EL (cell line): ENCODE results near the gene ZBTB16.

Experiments
- DNase-seq: peaks from one replicate; pipeline ENCODE4 v3.0.0-alpha.2; 2016

The ZBTB16 gene

DNA sequence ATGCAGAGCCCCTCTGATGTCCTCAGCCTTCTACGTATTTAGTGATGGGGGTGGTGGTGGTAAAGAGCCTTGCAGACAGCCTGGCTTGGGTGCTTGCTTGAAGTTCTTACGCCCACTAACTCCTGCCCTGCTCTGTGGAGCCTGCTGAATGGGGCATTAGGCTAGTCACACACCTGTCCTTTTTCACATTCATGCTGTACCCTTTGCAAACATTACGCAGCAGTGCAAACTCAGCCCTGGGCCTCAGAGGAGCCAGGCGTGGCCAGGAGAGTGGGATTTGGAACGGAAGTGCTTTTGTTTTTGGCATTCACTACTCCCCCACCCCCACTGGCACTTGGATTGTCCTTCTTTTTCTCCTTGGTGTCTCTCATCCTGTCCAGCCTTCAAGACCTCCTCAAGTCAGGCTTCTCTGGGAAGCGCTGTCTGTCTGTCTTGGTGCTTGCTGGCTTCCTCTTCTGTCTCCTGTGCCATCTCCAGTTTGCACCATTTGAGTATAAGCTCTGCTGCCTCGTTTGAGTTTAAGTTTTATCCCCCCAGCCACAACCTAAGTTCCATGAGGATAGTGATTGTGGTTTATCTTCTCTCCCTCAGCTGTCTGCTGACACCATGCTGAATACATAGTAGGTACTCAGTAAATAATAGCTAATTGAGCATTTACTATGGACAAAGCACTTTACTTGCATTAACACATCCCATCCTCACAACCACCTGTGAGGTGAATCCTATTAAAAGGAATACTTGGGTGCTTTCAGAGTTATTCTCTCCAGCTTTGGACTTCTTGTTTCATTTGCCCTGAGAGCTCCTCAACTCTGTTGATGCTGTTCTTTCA, 26.7 kb downstream of the ZBTB16 start:
- no peak for DNase-seq

DNA sequence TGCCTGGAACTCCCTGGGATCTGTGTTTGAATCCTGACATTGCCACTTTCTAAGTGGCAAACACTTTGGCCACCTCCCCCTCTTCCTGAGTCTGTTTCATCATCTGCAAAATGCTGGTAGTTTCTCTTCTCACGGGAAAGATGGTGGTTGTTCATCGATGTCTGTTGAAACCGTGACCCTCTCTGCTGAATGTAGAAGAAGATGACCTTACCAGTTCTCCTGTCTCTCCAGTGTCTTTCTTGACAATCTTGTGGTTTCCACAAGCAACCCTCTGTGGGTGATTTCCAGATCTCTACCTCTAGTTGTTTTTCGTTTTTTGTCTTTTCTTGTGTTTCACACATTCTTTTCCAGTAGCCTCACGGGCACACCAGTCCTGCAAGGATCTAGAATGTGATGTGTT, 27.5 kb downstream of the ZBTB16 start:
- DNase-seq, result no peak

DNA sequence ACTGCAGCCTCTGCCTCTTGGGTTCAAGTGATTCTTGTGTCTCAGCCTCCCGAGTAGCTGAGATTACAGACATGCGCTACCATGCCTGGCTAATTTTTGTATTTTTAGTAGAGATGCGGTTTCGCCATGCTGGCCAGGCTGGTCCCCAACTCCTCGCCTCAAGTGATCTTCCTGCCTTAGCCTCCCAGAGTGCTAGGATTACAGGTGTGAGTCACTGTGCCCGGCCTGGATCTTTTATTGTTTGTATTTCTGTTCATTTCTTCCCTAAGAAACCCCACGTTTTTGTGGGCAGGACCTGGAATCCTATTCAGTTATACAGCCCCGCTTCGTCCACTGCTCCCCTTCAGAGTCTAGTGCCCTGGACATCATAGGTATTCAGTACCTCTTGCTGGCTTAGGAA, 28.7 kb downstream of the ZBTB16 start:
- DNase-seq, result no peak

DNA sequence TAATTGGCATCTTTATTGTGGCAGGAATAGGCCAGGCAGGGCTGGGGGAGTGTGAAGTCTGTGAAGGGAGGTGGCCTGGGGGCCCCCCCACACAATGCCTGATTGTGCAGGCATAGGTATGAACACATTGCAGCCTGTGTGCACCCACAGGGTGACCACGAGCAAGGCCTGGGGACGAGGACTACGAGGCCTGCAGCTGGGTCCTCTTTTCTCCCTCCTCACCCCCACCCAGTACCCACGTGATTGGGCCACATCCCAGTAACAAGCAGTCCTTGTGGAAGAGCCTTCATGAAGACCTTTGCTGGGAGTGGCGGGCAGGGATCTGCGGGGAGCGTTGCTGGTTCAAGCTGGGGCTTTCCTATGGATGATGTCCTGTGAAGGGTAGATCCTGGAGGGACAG, 29.3 kb downstream of the ZBTB16 start:
- no peak for DNase-seq

DNA sequence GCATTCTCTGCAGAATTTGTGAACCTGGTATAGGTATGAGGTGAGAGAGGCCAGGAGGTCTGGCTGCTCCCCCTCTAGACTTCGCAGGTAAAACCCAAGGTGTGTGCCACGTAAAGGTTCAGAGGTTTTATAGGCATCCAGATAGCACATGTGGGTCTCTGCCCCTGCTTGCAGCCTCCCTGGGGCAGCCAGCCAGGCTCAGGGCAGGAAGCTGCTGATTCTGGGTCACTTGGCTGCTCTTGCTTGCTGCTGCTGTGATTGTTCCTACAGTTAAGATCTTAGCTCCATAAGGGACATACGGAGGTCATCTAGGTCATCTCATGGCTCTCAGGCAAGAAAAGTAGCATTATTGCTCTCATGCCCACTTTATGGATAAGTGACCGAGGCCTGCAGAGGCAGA, 30.2 kb downstream of the ZBTB16 start:
- no peak for DNase-seq

DNA sequence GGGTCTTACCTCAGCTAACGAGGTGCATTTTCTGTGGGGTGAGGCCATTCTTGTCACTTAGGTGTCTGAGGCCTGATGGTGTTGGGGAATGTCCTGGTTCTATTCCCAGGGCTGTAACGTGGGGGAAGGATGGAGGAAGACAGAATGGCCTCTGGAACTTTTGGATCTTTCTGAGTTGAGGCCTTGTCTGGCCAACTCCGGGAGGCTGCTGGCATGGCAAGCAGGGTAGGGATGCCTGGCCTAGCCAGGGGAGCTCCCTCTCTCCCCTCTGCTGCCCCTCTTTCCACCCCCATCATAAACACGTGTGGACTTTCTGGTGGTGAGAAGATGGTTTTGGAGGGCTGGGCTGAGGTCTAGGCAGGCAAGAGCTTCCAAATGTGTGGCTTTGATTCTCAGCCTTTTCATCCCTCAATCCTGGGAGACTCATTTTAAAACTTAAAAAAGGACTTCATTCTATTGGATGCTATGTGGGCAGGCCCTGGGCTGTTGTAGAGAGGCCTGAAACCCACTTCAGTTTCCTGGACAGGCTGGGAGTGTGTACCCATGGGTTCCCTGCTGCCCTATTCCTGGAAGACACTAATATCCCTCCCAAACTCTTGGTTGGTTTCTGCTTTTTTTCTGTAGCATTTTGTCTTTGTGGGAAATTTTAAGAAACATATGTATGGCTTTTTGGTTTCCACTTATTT, 30.9 kb downstream of the ZBTB16 start:
- DNase-seq, result no peak

DNA sequence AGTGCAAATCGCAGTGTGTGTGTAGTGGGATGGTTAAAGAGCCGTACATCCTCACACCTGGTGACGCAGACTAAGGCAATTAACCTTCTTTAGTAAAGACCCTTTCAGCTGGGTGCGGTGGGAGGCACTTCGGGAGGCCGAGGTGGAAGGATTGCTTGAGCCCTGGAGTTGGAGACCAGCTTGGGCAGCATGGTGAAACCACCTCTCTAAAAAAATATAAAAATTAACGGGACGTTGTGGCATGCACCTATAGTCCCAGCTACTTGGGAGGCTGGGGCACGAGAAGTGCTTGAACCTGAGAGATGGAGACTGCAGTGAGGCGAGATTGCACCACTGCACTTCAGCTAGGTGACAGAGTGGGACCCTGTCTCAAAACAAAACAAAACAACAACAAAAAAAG, 31.5 kb downstream of the ZBTB16 start:
- no peak for DNase-seq

DNA sequence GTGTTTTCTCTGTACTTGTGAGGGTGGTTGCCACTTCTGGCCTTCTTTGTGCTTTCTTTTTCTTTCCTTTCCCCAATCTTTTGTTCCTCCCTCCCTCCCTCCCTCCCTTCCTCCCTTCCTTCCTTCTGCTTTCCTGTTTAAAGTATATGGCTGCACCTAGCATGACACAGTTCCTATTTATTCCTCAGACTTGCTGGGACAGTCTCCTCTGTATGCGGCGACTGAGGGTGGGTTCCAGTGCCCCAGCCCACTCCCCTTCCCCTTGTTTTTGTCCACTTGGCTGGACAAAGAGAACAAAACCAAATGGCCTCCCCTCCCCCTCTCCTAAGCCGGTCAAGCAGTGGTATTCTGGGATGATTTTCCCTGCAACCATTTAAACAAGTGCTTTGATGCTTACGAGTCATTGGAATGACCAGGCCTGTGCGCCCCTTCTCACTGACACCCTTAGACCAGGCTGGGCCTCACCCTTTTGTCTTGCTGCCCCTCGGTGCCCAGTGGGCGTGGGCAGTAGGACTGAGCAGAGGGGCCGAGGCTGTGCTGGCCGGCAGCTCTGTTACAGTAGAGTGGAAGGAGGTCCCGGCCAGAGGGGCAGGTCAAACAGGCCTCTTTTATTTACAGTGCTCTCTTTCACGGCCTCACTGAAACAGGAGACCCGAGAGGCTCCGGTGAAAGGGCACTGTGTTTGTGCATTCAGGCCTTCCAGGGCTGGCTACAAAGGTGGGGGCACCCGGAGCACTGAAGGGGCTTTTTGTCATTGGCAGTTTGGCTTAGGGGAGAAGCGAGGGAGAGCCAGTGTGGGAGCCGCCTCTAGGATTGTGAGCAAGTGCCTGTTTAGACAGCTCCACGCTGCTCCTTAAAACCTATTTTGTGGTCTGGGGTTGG, 32.2 kb downstream of the ZBTB16 start:
- no peak for DNase-seq

DNA sequence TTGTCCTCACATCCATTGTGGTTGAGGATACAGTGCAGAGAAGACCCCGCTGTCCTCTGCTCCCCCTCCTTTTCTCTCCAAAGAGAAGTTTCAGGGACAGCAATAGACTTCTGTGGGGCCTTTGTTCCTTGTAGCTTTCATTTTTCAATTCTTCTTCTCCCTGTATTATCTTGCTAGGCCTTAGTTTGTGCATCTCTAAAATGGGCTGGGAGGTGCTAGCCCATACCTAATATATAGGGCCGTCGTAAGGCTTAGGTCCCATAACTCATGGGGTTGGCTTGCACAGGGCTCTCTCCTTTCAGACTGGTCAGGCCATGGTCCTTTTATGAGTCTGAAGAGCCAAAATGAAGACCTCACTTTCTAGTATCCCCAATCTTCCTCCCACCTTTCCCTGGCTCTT, 33.0 kb downstream of the ZBTB16 start:
- no peak for DNase-seq

DNA sequence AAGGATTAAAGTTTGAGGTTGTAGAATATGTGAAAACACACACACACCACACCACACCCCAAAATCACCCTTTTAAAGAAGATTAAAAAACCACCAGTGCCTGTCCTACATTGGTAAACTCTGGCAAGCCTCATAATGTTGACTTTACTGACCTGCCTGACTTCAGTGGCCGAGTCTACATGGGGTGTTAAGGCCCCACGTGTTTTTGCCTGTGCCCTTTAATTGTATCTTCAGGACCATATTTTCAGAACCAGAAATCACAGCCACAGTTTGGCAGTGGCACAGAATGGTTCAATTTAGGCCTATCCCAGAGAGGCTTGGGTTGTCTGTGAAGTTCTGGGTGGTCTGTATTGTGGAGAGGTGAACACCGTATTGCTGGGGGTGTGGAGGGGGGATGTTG, 33.4 kb downstream of the ZBTB16 start:
- no peak for DNase-seq

DNA sequence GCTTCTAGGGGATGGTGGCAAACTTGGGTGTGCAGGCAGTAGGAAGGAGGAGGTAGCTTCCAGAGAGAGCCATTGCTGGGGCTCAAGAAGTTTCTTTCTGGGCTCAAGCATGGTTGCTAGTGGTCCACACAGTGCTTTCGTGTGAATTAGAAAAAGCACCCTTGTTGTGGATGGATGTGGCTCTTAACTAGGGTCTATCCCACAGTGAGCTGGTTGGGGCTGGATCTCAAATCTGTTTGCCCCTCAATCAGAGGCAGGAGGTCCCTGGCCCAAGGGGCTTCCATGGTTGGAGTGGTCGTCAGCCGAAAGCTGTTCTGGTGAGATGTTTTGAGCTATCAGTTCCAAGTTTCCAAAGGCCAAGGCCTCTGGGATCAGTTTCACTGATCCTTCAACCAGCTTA, 35.0 kb downstream of the ZBTB16 start:
- DNase-seq, result no peak

DNA sequence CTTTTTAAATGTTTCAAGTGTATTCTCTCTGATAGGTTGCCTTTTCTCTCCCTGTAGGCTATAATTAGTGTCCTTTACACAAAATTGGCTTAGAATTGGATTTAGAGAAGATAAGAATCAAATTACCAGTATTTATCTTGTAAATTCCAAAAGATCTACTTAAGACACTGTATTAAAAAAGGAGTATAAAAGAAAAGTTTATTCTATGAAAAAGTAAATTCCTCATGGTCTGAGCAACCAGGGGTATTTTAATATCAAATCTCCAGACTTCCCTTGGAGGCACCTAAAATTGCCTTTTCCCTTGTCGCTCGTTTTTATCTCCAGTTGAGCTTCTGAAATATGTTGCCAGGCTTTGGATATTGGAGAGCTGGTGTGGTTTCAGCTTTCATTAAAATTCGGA, 36.4 kb downstream of the ZBTB16 start:
- no peak for DNase-seq

DNA sequence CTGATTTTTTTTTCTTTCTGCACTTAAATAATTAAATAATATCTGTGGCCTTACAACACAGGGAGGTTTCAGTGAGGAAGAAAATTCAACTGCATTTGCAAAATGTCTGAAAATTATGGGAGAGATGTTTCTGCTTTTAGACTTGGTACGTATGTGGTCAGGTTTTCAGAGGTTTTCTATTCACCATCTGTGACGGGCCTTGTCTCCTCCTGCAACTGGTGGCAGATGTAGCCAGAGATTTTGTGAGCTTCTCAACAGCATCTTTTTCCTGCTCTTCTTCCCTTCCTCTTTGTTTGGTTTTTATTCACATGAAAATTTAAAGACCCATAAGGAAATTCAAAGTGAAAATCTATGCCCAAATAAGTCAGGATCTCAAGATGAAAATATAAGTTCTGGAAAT, 38.3 kb downstream of the ZBTB16 start:
- no peak for DNase-seq

DNA sequence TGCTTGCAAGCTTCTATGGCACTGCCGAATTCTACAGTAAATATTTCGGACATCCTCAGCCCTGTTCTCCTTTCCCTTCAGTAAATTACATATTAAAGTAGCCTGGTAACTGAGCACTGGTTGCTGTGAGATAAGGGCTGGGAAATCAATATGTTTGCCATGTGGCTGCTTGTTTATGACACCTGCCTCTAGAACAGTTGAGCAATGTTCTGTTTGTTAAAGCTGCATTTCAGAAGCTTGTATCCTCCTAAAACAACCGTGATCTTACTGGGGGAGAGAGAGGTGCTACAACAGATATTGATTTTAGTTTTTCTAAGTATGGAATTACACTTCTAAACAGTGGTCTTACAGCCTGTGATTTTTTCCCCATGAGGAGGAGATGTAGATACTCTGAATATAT, 39.4 kb downstream of the ZBTB16 start:
- DNase-seq, result no peak

DNA sequence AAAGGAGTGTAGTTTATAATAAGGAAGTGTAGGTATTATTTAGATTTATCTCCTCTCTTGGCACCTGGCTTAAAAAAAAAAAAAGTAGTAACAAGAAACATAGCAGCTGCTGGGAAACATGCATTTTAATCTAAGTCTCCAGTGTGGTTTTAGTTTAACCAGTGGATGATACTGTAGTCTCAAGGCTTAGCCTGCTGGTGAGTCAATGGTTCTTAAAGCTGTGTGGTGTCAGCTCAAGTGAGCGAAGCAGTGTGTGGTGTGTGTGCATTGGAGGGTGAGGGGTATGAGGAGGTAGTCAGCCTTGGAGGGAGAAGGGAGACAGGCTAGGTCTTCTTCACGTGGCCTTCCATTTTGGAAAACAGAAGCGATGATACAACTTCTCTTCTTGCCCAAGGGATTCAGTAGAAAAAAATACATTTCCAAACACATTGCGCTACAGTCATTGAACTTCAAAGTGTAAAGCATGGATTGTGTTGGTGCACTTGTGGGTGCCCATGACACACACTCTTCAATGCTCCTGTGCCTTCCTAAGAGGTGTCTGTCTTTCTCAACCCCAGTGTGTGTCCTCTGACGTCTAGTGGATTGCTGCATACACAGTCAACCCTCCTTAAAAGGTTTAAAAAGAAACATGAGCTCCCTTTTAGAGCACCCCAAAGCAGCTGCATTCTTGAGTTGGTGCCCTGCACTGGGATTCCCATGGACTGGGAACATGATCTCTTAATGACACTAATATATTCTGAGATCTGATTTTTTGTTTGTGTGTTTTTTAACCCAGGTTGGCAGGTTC, 40.1 kb downstream of the ZBTB16 start:
- no peak for DNase-seq

DNA sequence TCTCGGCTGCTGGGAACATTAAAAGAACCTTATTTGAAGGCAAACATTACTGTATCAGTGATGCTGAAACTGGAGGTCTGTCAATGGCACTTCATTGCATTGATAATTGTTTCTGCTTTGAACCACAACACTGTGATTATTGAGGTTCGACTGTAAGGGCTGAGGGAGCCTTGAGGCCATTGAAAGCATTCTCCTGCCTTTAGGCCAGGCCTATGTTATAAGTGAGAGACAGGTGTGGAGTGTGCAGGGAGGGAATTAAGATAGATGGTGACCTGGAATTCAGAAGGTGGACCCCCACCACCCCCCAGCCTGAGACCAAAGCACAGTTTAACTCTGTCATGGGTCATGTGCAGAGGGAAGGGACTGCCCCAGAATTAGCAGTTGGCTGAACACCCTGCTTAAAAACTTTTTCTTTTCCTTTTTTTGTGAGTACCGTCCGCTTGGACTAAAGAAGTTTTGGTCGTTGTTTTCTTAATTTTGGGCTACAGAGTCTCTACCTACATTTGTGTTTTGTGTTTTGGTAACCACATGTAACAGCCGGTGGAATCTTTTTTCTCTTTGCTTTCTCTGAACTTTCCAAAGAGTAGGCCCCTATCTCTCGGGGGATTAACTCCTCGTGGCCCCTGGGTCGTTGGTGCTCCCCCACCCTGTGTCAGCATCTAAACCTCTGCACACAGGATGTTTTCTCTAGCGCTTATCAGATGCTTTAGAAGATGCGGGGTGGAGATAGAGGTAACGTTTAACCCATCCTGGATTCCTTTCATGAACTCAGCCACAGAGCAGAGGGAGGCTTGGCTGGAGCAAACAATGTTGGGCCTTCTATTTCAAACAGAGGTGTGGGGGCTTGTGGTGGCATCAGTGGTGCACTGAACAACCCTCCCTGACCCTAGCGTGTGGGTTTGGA, 43.7 kb downstream of the ZBTB16 start:
- no peak for DNase-seq

DNA sequence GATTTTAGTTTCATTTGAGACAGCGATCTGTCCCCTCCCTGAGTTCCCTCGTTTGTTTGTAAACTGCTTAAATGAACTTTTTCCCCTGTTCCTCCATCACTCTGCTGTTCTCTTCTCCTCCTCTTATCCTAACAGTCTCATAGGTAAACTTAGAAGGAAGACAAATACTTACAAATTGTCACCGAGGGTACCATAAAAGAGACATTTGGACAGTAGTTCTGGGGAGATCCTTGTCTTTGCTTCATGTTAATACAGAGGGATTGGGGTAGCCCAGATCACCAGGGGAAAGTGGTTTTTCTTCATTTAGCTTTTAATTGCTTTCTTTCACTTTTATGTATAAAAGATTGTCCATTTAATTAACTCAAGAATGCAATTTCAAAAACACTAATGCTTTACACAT, 46.1 kb downstream of the ZBTB16 start:
- DNase-seq, result no peak

DNA sequence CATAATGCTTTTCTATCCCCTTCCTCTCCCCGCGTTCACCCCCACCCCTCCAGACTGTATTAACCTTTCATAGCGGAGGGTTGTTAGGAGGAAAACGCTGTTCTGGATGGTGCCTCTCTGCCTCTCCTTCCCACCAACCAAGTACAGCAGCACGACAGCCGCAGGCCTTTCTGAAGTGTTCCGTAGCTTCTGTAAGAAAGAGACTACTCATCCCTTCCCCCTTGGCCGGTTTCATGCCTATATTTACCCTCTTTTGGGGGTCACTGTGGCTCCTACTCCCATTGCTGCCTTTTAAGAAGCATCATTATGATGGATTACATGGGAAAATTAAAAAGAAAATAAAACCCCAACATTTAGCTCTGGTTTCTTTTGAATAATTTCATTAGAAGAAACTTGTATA, 46.5 kb downstream of the ZBTB16 start:
- DNase-seq, result no peak

DNA sequence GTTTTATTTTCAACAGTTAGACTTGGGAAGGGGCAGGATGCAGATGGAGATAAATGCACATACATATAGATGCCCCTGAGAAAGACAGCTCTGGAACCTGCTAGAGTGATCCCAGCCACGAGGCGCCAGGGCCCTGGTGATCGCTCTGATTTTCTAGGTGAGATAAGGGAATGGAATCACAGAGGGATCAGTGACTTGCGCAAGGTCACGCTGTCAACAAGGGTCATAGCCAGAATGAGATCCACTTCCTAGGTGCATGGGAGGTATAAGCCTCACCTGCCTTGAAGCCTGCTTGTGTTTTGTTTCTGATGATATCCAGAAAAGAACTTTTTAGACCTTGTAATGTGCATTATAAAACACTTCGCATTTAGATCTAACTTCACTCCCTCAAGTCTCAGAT, 47.5 kb downstream of the ZBTB16 start:
- no peak for DNase-seq

DNA sequence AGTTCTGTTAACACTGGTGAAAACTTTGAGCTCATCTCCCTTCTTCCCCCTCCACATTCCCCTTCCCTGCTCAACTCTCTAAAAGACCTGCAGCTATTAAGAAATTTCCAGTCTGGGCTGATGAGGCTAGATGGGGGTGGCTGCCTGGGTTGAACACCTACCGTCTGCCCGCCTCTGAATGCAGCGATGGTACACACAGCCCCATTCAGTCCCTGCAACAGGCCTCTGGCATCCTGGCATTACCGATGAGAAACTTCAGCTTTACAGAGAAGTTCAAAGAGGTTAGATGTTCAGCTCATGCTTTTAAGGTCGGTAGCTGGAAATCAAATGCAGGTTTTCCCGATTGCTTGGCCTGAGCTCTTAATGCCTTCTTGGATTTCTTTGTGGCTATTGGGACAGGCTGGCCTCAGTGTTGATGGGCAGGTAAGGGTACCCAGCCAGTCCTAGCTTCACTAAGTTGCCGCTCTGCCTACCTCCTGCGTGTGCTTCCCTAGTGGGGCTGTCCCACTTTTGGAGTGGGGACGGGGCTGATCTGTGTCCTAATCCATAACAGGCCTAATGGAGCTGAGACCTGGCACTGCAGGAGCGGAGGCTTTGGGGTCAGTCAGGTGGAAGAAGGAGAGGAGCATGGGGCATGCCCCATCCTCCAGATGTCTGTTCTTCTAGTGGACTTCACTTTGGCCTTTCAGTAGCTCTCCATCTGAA, 49.1 kb downstream of the ZBTB16 start:
- DNase-seq, result no peak
